Subcutaneous abdominal adipose tissue (tissue), 5 donors: ENCODE data around the gene PRODH.

ENCODE experiments used
- H3K27ac ChIP-seq: one replicate; pipeline ENCODE4 v1.7.0; 2013; ENCODE audit warnings: low read depth, mild to moderate bottlenecking, inconsistent platforms, low read length, moderate library complexity
- H3K27me3 ChIP-seq, 5 donors: one replicate each; pipeline ENCODE4 v1.7.0; 2013; ENCODE audit warnings: low read length in 5 of 5, inconsistent platforms in 1 of 5; ENCODE audit not compliant: control insufficient read depth in 5 of 5, insufficient read depth in 4 of 5
- H3K36me3 ChIP-seq, 5 donors: one replicate each; pipeline ENCODE4 v1.7.0; 2013; ENCODE audit warnings: low read length in 5 of 5; ENCODE audit not compliant: control insufficient read depth in 5 of 5, insufficient read depth in 5 of 5
- H3K4me1 ChIP-seq, 5 donors: one replicate each; pipeline ENCODE4 v1.7.0; 2013; ENCODE audit warnings: low read length in 5 of 5, mild to moderate bottlenecking in 3 of 5, moderate library complexity in 1 of 5; ENCODE audit not compliant: control insufficient read depth in 5 of 5, insufficient read depth in 5 of 5
- H3K4me3 ChIP-seq, 5 donors: one replicate each; pipeline ENCODE4 v1.7.0; 2013; ENCODE audit warnings: low read length in 5 of 5, low read depth in 1 of 5
- H3K9ac ChIP-seq, 5 donors: one replicate each; pipeline ENCODE4 v1.7.0; 2013; ENCODE audit warnings: low read length in 5 of 5, mild to moderate bottlenecking in 4 of 5, moderate library complexity in 3 of 5
- H3K9me3 ChIP-seq, 5 donors: one replicate each; pipeline ENCODE4 v1.7.0; 2013; ENCODE audit warnings: low read length in 5 of 5; ENCODE audit not compliant: control insufficient read depth in 5 of 5
- donor health status: healthy.
- donor health status: healthy.
- donor health status: healthy.
- donor health status: healthy.
- donor health status: healthy.

The PRODH gene

GRCh38 chr22:18935889-18936529 is at the start of gene PRODH:
Gene PRODH, minus strand, starts transcription at chr22:18936293. Its CDS starts 6 bp downstream, at chr22:18936287.
- Histone ChIP-seq H3K9ac (no peak within 1 kb of the TSS), H3K27ac (no peak within 1 kb of the TSS), H3K4me1 (no peaks in the 10 kb centered on the region), H3K9me3 (no peaks in the 10 kb centered on the region), H3K36me3 (no peaks in the 10 kb centered on the region), H3K4me3 (no peak within 1 kb of the TSS), H3K27me3 (no peaks in the 10 kb centered on the region)

- Histone ChIP-seq H3K4me1 (no peaks in the 10 kb centered on the region), H3K4me3 (no peak overlapping the region), H3K9ac (no peak overlapping the region), H3K9me3 (peaks cover 2 to 5% (median 4%) of the 10 kb centered on the region in 5 donors), H3K27ac (no peak overlapping the region), H3K36me3 (no peaks in the 10 kb centered on the region), H3K27me3 (peaks cover 0 to 5% (median 3%) of the 10 kb centered on the region in 5 donors)
Observed at GRCh38 chr22:18985780-18986179, 49.7 kb upstream of the PRODH start.

GRCh38 chr22:18984564-18984963 is 48.5 kb upstream of the PRODH start:
- no peak overlapping the region for H3K27ac ChIP-seq
- no peaks in the 10 kb centered on the region for H3K36me3 ChIP-seq
- H3K27me3 ChIP-seq = peaks cover 0 to 3% (median 0%) of the 10 kb centered on the region in 5 donors
- no peaks in the 10 kb centered on the region for H3K4me1 ChIP-seq
- no peak overlapping the region for H3K9ac ChIP-seq
- H3K4me3 ChIP-seq = no peak overlapping the region
- peaks cover 2 to 10% (median 10%) of the 10 kb centered on the region in 5 donors for H3K9me3 ChIP-seq

DNA sequence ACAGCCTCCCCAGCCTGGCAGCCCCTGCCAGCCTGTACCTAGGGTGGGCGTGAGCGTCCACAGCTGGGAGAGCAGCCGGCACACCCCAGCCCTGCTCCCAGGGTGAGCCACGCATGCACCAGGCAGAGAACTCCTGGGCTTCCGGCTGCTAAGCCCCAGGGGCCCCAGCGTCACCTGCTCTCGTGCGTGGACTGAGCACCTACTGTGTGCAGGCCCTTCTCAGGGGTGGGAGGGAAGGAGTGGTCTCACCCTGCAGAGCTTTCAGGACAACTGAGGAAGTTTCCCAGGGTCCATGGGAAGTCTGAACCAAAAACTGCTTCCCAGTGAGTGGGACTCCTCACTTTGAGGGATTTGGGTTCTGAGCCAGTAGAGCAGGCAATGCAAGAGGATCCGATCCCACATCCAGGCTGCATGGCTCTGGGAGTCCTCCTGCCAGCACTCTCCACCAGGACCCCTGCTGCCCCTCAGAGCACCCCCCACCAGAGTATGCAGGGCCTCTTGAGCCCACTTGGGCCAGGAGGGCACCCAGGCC is 47.1 kb upstream of the PRODH start:
- H3K9ac ChIP-seq = no peak overlapping the region
- H3K27ac ChIP-seq = no peak overlapping the region
- H3K9me3 ChIP-seq = peaks cover 2 to 15% (median 10%) of the 10 kb centered on the region in 5 donors
- no peak overlapping the region for H3K4me3 ChIP-seq
- peaks cover 0 to 3% (median 0%) of the 10 kb centered on the region in 5 donors for H3K27me3 ChIP-seq
- H3K4me1 ChIP-seq = no peaks in the 10 kb centered on the region
- H3K36me3 ChIP-seq = no peaks in the 10 kb centered on the region

DNA sequence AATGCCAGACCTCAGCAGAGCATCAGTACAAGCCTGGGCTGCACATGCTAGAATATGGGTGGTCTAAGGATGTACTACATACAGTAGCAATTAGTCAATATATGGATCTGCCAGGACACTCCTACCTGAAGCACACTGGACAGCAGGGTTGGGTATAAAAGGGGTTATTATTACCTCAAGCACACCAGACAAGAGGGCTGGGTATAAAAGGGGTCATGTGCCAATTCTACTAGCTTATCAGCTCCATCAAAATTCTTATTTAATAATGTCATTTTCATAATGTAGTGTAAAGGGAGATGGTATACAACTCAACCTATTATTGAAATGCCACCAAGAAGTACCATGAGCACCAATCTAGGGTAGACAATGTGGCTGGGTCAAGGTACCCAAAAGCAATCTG is 44.7 kb upstream of the PRODH start:
- peaks cover 0 to 3% (median 0%) of the 10 kb centered on the region in 5 donors for H3K27me3 ChIP-seq
- H3K4me3 ChIP-seq = no peak overlapping the region
- H3K9me3 ChIP-seq = peaks cover 2 to 15% (median 10%) of the 10 kb centered on the region in 5 donors
- no peaks in the 10 kb centered on the region for H3K4me1 ChIP-seq
- H3K36me3 ChIP-seq = no peaks in the 10 kb centered on the region
- no peak overlapping the region for H3K9ac ChIP-seq
- H3K27ac ChIP-seq = no peak overlapping the region

GRCh38 chr22:18979957-18980356 is 43.9 kb upstream of the PRODH start:
- Histone ChIP-seq H3K27ac (no peak overlapping the region), H3K9me3 (peaks cover 2 to 15% (median 10%) of the 10 kb centered on the region in 5 donors), H3K4me3 (no peak overlapping the region), H3K9ac (no peak overlapping the region), H3K36me3 (no peaks in the 10 kb centered on the region), H3K27me3 (peaks cover 0 to 3% (median 0%) of the 10 kb centered on the region in 5 donors), H3K4me1 (no peaks in the 10 kb centered on the region)

GRCh38 chr22:18978506-18978905 is 42.4 kb upstream of the PRODH start:
- H3K9ac ChIP-seq = no peak overlapping the region
- H3K4me1 ChIP-seq = no peaks in the 10 kb centered on the region
- H3K27ac ChIP-seq = no peak overlapping the region
- H3K36me3 ChIP-seq = no peaks in the 10 kb centered on the region
- H3K9me3 ChIP-seq = peaks cover 2 to 15% (median 10%) of the 10 kb centered on the region in 5 donors
- no peak overlapping the region for H3K4me3 ChIP-seq
- H3K27me3 ChIP-seq = peaks cover 0 to 3% (median 0%) of the 10 kb centered on the region in 5 donors

DNA sequence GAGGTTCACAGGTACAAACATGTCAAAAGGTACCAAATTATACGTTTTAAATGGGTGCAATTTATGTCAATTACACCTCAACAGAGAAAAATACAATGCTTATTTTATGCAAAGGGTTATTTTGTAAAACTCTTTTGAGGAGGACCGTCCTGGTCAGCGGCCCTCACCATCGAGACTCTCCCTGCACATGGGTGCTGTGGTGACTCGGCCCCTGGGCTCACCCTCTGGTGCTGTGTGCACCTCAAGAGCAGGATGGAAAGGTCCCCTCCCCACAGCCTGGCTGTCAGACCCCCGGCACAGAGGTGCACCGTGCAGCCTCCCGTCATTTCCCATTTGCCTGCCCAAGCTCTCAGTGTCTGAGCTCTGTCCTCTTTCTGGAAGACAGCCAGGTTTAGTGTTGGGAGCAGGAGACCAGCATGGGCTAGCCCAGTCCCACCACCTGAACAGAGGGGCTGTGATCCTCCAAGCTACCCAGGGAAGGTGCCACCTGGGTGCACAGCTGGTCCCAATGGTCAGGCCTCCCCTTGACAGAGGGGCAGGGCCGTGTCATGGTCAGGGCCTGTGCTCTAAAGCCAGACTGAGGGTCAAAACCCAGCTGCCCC is 41.8 kb upstream of the PRODH start:
- Histone ChIP-seq H3K4me3 (no peak overlapping the region), H3K36me3 (no peaks in the 10 kb centered on the region), H3K27me3 (peaks cover 0 to 3% (median 0%) of the 10 kb centered on the region in 5 donors), H3K27ac (no peak overlapping the region), H3K9ac (no peak overlapping the region), H3K4me1 (no peaks in the 10 kb centered on the region), H3K9me3 (peaks cover 2 to 15% (median 10%) of the 10 kb centered on the region in 5 donors)

DNA sequence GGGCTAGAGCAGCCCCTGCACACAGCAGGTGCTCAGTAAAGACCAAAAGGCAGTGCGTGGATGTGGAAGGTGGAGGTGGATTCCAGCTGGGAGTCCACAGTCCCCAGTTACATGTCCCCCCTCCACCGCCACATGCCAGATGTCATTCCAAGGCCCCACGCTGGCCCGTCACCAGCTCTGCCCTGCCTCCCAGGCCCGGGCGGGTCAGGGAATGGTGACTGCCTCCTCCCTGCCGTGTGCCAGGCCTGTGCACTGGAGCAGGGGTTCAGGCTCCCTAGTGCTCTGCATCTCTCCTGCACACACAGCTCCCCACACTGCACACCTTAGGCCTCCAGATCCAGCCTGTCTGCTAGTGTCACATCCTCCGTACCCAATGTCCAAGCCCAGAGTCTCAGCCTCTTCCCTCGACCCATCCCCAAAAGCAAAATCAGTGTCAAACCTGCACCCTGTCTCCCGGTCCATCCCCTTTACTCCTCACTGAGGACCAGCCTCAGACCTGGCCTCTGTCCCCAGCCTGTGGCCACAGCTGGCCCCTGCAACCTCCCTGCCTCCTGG is 40.2 kb upstream of the PRODH start:
- H3K4me3 ChIP-seq = no peak overlapping the region
- peaks cover 2 to 15% (median 10%) of the 10 kb centered on the region in 5 donors for H3K9me3 ChIP-seq
- H3K27ac ChIP-seq = no peak overlapping the region
- no peaks in the 10 kb centered on the region for H3K36me3 ChIP-seq
- H3K27me3 ChIP-seq = peaks cover 0 to 3% (median 3%) of the 10 kb centered on the region in 5 donors
- no peak overlapping the region for H3K9ac ChIP-seq
- no peaks in the 10 kb centered on the region for H3K4me1 ChIP-seq
